Activated naive CD8-positive, alpha-beta T cell treated with anti-CD3 and anti-CD28 coated beads, Interleukin-2, amount 50 U/mL, for 24 hours (primary cell): ENCODE data around the gene TCP11L1.
A peak's percentile ranks its signal among the peaks of the same experiment; 100 is the strongest.
"Not testable (repeated sequence)": the region's sequence is repeated elsewhere in the genome, so short reads cannot be mapped to it uniquely, and the experiment has no call there.

Source experiments
- ATAC-seq: fragments of 150-1000 bp; cut with Tn5 transposase; one replicate; pipeline ENCODE4 v1.10.0; 2021
- DNase-seq: peaks from one replicate; pipeline ENCODE4 v3.0.0; 2021
- H3K27ac Mint-ChIP-seq: one replicate; pipeline ENCODE4 v1.8.0; 2021; ENCODE audit warnings: mild to moderate bottlenecking, mixed read lengths
- H3K27me3 Mint-ChIP-seq: one replicate; pipeline ENCODE4 v1.8.0; 2021; ENCODE audit warnings: mixed read lengths
- H3K36me3 Mint-ChIP-seq: one replicate; pipeline ENCODE4 v1.8.0; 2021; ENCODE audit warnings: low read depth, mixed read lengths
- H3K4me1 Mint-ChIP-seq: one replicate; pipeline ENCODE4 v1.8.0; 2021; ENCODE audit warnings: mixed read lengths
- H3K4me3 Mint-ChIP-seq: one replicate; pipeline ENCODE4 v1.8.0; 2021; ENCODE audit warnings: mild to moderate bottlenecking, moderate library complexity, mixed read lengths
- H3K9me3 Mint-ChIP-seq: one replicate; pipeline ENCODE4 v1.8.0; 2021; ENCODE audit warnings: mixed read lengths

TCP11L1 gene

GRCh38 chr11:33065445-33066178 lies 26.2 kb downstream of the TCP11L1 start:
- Mint-ChIP-seq H3K36me3 (peaks cover 16% of the 10 kb centered on the region), H3K27me3 (no peaks in the 10 kb centered on the region), H3K4me1 (peaks cover 43% of the 10 kb centered on the region), H3K4me3 (no peak overlapping the region), H3K9me3 (no peaks in the 10 kb centered on the region), H3K27ac (no peak overlapping the region)
- DNase-seq (peak; percentile 72), ATAC-seq (peak; percentile 74)

- Mint-ChIP-seq H3K36me3 (peaks cover 10% of the 10 kb centered on the region), H3K9me3 (no peaks in the 10 kb centered on the region), H3K27ac (no peak overlapping the region), H3K27me3 (no peaks in the 10 kb centered on the region), H3K4me3 (no peak overlapping the region), H3K4me1 (peaks cover 31% of the 10 kb centered on the region)
- DNase-seq (no peak), ATAC-seq (no peak)
Measured at GRCh38 chr11:33067294-33067693, 27.9 kb downstream of the TCP11L1 start.

DNA sequence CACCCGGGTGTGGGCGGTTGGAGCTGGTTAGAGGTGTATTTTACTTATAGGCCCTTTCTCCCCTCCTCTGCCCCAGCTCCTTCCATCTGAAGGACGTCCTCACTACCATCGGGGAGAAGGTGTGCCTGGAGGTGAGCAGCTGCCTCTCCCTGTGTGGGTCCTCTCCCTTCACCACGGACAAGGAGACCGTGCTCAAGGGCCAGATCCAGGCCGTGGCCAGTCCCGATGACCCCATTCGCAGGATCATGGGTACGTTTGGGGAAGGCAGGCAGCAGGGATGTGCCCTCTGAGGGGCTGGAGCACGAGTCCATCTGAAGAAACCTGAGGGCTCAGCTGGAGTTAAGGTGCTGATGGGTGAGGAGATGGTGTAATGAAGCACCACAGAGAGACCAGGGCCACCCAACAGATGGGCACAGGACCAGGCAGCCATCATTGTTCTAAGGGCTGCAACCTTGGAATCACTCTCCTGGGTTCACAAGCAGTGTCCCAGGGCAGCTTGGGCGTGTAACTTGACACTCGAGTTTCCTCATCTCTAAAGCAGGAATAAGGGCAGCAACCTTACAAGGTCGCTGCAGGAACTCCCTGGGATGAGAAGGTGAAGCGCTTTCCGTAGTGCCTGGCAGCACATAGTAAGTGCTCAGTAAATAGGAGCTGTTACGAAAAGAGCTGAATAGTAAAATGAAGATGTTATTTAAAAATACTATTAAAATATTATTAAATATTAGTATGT lies 29.4 kb downstream of the TCP11L1 start:
- Mint-ChIP-seq H3K36me3 (peaks cover 17% of the 10 kb centered on the region), H3K9me3 (no peaks in the 10 kb centered on the region), H3K4me3 (no peak overlapping the region), H3K4me1 (peaks cover 16% of the 10 kb centered on the region), H3K27ac (no peak overlapping the region), H3K27me3 (no peaks in the 10 kb centered on the region)
- ATAC-seq (no peak), DNase-seq (no peak)

- Mint-ChIP-seq H3K9me3 (no peaks in the 10 kb centered on the region), H3K27ac (no peak overlapping the region), H3K27me3 (no peaks in the 10 kb centered on the region), H3K4me3 (no peak overlapping the region), H3K36me3 (peaks cover 36% of the 10 kb centered on the region), H3K4me1 (no peaks in the 10 kb centered on the region)
- ATAC-seq, result no peak
- no peak for DNase-seq
Measured at GRCh38 chr11:33072465-33072864, 33.1 kb downstream of the TCP11L1 start.

DNA sequence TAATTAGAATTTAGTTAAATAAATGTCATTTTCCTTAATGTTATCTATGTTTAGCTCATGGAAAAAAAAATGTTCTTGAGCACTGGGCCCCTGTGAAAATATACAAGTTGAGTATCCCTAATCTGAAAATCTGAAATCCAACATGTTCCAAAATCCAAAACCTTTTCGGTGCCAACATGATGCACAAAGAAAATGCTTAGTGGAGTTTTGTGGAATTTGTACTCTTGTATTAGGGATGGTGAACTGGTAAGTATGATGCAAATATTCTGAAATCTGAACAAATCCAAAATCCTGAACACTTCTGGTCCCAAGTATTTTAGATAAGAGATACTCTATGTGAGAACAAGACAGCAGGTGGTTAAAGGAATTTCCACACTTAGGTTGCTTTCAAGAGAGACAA lies 44.5 kb downstream of the TCP11L1 start:
- Mint-ChIP-seq H3K4me1 (no peaks in the 10 kb centered on the region), H3K9me3 (no peaks in the 10 kb centered on the region), H3K27ac (no peak overlapping the region), H3K4me3 (no peak overlapping the region), H3K36me3 (peaks cover 26% of the 10 kb centered on the region), H3K27me3 (no peaks in the 10 kb centered on the region)
- no peak for ATAC-seq
- DNase-seq, result no peak

DNA sequence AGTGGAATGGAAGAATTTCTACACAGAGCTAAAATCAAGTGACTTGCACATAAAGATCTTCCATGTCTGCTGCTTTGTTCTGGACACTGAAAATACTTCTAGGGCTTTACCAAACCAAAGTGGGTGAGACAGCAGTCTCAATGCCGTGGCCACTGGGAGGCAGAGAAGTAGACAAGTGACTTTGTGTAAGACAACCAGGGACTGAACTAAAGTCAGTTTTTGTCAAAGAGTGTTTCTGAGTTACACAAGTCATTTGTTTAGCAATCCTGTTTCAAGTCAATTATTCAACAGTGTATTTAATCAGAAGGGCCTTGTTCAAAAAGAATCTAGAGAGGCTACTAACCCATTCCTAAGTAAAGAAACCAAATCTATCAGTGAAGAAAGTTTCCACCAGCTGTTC lies 46.6 kb downstream of the TCP11L1 start:
- no peaks in the 10 kb centered on the region for H3K9me3 Mint-ChIP-seq
- H3K4me1 Mint-ChIP-seq, result no peaks in the 10 kb centered on the region
- no peak for ATAC-seq
- H3K4me3 Mint-ChIP-seq, result no peak overlapping the region
- peaks cover 27% of the 10 kb centered on the region for H3K36me3 Mint-ChIP-seq
- no peaks in the 10 kb centered on the region for H3K27me3 Mint-ChIP-seq
- H3K27ac Mint-ChIP-seq, result no peak overlapping the region
- no peak for DNase-seq

DNA sequence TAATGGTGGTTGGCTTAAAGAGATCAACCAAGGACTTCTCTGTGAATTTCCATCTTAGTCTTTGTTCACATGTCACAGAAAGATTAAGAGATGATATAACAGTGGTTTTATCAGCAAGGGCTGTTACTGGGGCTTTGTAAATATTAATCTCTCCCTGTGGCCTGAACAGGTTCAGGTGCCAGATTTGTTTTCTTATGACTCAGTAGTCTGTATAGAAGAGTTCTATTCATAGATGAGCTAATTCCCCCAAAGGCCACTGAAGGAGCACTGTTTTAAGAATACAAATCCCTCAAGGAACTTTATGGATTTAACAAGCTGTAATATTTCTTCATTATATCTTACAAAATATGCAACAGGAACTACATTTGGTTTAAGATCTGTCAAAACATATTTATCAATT lies 50.4 kb downstream of the TCP11L1 start:
- Mint-ChIP-seq H3K9me3 (no peaks in the 10 kb centered on the region), H3K4me1 (no peaks in the 10 kb centered on the region), H3K27ac (no peak overlapping the region), H3K36me3 (peaks cover 21% of the 10 kb centered on the region), H3K4me3 (no peak overlapping the region), H3K27me3 (no peaks in the 10 kb centered on the region)
- no peak for ATAC-seq
- DNase-seq, result no peak

GRCh38 chr11:33094157-33094556 lies 54.8 kb downstream of the TCP11L1 start:
- DNase-seq (no peak), ATAC-seq (no peak)
- no peaks in the 10 kb centered on the region for H3K27me3 Mint-ChIP-seq
- no peaks in the 10 kb centered on the region for H3K4me1 Mint-ChIP-seq
- H3K9me3 Mint-ChIP-seq, result no peaks in the 10 kb centered on the region
- peaks cover 29% of the 10 kb centered on the region for H3K36me3 Mint-ChIP-seq
- no peak overlapping the region for H3K27ac Mint-ChIP-seq
- no peak overlapping the region for H3K4me3 Mint-ChIP-seq

- Mint-ChIP-seq H3K27me3 (no peaks in the 10 kb centered on the region), H3K4me1 (no peaks in the 10 kb centered on the region), H3K27ac (no peak overlapping the region), H3K9me3 (no peaks in the 10 kb centered on the region), H3K4me3 (no peak overlapping the region), H3K36me3 (peaks cover 27% of the 10 kb centered on the region)
- ATAC-seq (no peak), DNase-seq (no peak)
Measured at GRCh38 chr11:33103836-33104235, 64.5 kb downstream of the TCP11L1 start.

- no peaks in the 10 kb centered on the region for H3K4me1 Mint-ChIP-seq
- no peak overlapping the region for H3K4me3 Mint-ChIP-seq
- DNase-seq (no peak), ATAC-seq (no peak)
- no peaks in the 10 kb centered on the region for H3K27me3 Mint-ChIP-seq
- H3K36me3 Mint-ChIP-seq, result peaks cover 12% of the 10 kb centered on the region
- no peak overlapping the region for H3K27ac Mint-ChIP-seq
- H3K9me3 Mint-ChIP-seq, result no peaks in the 10 kb centered on the region
Measured at GRCh38 chr11:33109294-33109895, 70.0 kb downstream of the TCP11L1 start.

GRCh38 chr11:33110083-33110482 lies 70.7 kb downstream of the TCP11L1 start:
- no peaks in the 10 kb centered on the region for H3K4me1 Mint-ChIP-seq
- no peak for ATAC-seq
- no peak overlapping the region for H3K4me3 Mint-ChIP-seq
- no peak overlapping the region for H3K27ac Mint-ChIP-seq
- peaks cover 12% of the 10 kb centered on the region for H3K36me3 Mint-ChIP-seq
- no peaks in the 10 kb centered on the region for H3K9me3 Mint-ChIP-seq
- no peak for DNase-seq
- no peaks in the 10 kb centered on the region for H3K27me3 Mint-ChIP-seq

DNA sequence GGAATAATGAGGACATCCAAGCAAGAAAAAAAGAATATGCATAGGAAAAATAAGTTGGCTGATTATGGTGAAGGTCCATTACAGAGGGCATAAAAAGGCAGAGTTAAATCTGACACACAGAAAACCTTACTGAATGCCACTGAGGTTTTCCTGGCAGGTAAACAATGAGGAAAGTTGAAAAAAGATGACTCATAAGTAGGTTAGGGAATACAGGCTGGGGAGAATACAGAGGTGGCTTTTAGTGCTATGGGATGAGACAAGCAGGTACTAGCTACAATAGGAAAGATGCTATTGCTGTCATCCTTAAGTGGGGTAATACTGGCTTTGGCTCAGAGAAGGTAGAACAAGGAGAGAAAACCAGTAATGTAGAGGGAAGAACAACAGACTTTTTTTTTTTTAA lies 77.2 kb downstream of the TCP11L1 start:
- Mint-ChIP-seq H3K9me3 (no peaks in the 10 kb centered on the region), H3K4me1 (no peaks in the 10 kb centered on the region), H3K4me3 (no peak overlapping the region), H3K27me3 (no peaks in the 10 kb centered on the region), H3K27ac (no peak overlapping the region), H3K36me3 (peaks cover 3% of the 10 kb centered on the region)
- ATAC-seq, result no peak
- DNase-seq, result no peak

DNA sequence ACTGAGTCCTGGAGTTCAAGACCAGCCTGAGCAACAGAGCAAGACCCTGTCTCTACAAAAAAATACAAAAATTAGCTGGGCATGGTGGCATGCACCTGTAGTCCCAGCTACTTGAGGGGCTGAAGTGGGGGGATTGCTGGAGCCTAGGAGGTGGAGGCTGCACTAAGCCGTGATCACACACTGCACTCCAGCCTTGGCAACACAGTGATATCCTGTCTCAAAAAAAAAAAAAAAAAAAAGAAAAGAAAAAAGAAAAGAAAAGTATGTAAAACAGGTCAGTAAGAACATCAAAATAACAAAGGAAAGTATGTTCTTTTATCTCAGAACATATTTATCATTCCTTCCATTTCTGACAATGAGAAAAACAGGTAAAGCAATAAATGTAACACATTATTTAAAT lies 83.3 kb downstream of the TCP11L1 start:
- H3K4me3 Mint-ChIP-seq, H3K9me3 Mint-ChIP-seq, DNase-seq, ATAC-seq, H3K27me3 Mint-ChIP-seq, H3K4me1 Mint-ChIP-seq, H3K27ac Mint-ChIP-seq: not testable (repeated sequence)
- H3K36me3 Mint-ChIP-seq, result peaks cover 19% of the 10 kb centered on the region
